GM12874 (cell line): ENCODE data around the gene PPM1N.

Experiments
- CTCF ChIP-seq: IDR thresholded peaks from 2 replicates; pipeline ENCODE4 v1.5.1; 2011; ENCODE audit warnings: low read depth, mild to moderate bottlenecking, control low read depth, low read length, moderate library complexity; ENCODE audit not compliant: insufficient read depth

Gene PPM1N

GRCh38 chr19:45503909-45504308 is 5.7 kb downstream of the PPM1N start:
- no peak for TF ChIP-seq CTCF

DNA sequence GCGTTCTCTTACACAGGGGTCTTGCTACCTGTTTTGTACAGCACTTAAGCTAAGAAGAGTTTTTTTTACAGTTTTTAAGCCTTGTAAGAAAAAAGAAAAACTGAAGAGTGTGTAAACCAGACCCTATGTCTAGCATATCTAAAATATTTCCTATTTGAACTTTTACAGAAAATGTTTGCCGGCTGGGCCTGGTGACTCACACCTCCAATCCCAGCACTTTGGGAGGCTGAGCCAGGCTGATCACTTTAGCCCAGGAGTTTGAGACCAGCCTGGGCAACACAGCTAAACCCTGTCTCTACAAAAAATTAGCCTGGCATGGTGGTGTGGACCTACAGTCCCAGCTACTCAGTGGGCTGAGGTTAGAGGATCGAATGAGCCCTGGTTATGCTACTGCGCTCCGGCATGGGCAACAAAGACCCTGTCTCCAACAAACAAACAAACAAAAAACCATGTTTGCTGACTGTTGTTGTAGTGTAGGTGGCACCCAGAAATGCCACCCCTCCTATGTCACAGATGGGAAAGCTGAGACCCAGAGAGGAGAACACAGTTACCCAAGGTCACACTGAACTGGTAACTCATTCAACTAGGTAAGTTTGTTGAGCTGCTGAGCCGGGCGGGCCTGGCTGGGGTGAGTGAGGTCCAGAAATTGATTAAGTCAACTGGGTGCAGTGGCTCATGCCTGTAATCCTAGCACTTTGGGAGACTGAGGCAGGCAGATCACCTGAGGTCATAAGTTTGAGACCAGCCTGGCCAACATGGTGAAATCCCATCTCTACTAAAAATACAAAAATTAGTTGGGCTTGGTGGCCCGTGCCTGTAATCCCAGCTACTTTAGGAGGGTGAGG is 7.1 kb downstream of the PPM1N start:
- TF ChIP-seq CTCF: no peak

DNA sequence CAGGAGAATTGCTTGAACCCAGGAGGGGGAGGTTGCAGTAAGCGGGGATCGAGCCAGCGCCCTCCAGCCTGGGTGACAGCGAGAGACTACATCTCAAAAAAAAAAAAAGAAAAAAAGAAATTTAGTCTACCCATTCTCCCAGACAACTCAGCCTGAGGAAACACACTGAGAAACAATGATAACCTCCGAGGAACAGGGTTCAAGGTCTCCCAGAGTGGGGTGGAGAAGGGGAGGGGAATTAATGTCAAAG is 7.7 kb downstream of the PPM1N start:
- TF ChIP-seq CTCF: no peak

GRCh38 chr19:45506246-45506988 is 8.2 kb downstream of the PPM1N start:
- peak; percentile 58 for TF ChIP-seq CTCF

GRCh38 chr19:45506989-45507871 is 9.0 kb downstream of the PPM1N start, which contains the start of gene VASP:
Gene VASP (plus strand): TSS chr19:45507479. CDS start chr19:45507772, 293 bp downstream.
- TF ChIP-seq CTCF: no peak

- no peak for TF ChIP-seq CTCF
These were observed 9.7 kb downstream of the PPM1N start for GRCh38 chr19:45507872-45508416.

DNA sequence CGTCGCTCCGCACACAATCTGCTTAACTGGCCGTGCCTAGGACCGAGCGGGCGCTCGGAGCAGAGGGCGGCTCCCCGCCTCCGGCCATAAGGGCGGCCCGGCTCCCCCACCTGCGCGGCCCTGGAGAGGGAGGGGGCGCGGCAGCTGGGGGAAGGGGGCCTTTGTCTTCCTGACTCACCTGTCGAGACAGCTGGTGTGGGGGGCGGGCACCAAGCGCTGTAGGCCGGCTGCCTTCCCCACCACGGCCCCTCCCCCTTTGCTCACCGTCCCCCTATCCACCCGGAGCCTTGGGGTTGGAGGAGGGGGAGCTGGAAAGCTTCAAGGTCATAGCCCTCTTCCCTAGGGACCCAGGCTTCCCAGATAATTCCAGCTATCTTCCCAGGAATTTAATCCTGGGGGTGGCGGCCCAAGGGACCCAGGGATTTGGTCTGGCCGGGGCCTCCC is 10.2 kb downstream of the PPM1N start:
- no peak for TF ChIP-seq CTCF
